Left forelimb (tissue), 1 donor: ENCODE results near the gene CNOT9.
A peak's percentile ranks its signal among the peaks of the same experiment; 100 is the strongest.

Experiments
- DNase-seq: peaks from one replicate; pipeline ENCODE4 v3.0.0-alpha.2; 2018; ENCODE audit warnings: low spot score

Gene CNOT9

GRCh38 chr2:218578272-218578877, 9.7 kb downstream of the CNOT9 start:
- no peak for DNase-seq

GRCh38 chr2:218582076-218582475, 13.4 kb downstream of the CNOT9 start:
- no peak for DNase-seq

- no peak for DNase-seq
Observed at GRCh38 chr2:218583983-218584850, 15.6 kb downstream of the CNOT9 start.

- no peak for DNase-seq
Observed at GRCh38 chr2:218585541-218585940, 16.9 kb downstream of the CNOT9 start.

- peak; percentile 75 for DNase-seq
Observed at GRCh38 chr2:218605432-218605831, 36.8 kb downstream of the CNOT9 start.

DNA sequence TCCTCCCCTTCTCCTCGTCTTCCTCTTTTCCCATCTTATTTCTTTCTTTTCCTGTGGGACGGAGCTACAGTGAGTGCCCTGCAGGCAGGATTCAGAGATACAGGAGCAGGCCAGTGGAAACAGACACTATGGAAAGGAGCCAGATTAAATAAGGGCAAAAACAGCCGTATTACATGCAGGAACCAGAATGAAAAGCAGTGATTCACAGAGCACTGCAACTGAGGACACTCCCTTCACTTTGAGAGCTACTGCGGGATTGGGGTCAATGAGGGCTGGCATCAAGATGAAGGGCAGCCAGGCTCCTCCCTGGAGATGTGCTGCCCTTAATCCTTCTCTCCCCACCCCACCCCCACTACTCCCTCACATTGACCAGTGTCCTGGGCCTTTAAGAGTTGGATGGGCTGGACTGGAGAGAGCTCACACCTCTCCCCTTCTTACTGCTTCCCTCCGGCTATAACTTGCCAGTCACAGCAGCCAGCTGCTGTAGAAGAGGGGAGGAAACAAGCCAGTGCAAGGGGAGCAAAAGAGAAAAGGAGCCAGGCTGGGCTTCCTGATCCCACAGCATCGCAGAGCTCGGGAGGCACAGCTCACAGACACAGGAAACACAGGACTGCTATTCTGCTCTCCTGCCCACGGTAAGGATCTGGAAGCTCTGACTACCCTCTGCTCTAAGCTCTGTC, 38.9 kb downstream of the CNOT9 start, which contains the start of gene PLCD4:
Gene PLCD4, plus strand, starts transcription at position 464 of the 680 bp plus-strand sequence. CDS start 7,841 bp downstream, outside the sequence.
- DNase-seq, result peak; percentile 71

DNA sequence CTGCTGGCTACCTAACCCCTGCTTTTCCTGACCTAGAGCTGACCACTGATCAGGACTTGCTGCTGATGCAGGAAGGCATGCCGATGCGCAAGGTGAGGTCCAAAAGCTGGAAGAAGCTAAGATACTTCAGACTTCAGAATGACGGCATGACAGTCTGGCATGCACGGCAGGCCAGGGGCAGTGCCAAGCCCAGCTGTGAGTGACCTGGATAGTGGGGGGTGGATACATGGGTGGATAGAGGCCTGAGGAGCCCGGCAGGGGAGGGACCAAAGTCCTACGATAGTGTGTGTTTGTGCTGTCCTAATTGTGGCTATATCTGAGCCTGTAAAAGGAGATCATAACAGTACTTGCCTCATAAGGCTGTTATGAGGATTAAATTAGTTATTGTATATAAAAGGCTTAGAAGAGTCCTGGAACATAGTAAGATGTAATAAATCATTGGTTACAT, 47.3 kb downstream of the CNOT9 start:
- DNase-seq, result no peak

GRCh38 chr2:218618102-218618860, 49.6 kb downstream of the CNOT9 start:
- no peak for DNase-seq

DNA sequence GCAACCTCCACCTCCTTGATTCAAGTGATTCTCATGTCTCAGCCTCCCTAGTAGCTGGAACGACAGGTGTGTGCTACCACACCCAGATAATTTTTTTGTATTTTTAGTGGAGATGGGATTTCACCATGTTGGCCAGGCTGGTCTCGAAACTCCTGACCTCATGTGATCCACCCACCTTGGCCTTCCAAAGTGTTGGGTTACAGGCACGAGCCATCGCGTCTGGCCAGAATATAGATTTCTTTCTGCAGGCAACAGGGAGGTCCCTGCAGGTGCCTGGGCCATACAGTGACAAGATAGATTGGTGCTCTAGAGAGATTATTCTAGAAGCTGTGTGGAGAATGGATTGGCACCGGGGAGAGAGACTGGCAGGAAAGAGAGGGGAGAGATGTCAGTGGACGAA, 52.4 kb downstream of the CNOT9 start:
- no peak for DNase-seq

DNA sequence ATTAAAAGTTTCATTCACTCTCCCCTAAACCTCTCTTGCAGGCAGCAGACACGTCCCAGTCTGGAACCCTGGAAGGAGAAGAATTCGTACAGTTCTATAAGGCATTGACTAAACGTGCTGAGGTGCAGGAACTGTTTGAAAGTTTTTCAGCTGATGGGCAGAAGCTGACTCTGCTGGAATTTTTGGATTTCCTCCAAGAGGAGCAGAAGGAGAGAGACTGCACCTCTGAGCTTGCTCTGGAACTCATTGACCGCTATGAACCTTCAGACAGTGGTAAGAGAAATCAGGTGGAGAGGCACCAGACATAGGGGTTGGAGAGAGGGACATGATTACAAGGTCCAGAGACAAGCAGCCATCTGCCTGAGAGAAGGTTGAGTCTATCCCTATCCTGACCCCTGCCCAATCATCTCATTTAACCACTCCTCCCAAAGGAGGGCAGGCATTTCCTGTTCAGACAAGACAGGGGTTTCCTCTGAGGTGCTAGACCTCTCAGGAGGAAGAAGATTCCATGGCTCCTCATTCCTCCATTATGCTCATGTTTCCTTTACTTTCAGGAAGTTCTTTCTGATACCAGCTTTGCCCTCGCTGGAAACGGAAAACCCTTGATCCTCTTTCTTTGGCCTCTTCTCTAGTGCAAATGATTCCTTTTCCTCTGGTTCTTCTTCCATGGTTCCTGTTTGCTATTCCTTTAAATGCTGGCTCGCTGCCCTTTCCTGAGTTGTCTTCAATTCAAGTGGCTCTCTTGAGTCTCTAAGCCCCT, 54.1 kb downstream of the CNOT9 start:
- DNase-seq, result no peak

DNA sequence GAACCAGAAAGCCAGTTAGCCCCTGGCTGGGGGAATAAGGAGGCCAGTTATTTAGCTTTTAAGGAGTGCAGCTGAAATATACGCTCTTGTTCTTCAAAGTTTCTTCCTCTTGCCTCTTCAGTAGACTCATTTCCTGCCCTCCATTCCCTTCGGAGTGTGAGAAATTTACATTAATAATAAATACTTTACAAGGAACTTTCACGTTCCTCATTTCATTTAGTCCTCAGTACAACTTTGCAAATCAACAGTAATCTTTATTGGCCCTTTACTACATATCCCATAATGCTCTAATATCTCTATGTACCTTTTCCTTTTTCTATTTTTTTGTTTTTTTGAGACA, 54.7 kb downstream of the CNOT9 start:
- no peak for DNase-seq

DNA sequence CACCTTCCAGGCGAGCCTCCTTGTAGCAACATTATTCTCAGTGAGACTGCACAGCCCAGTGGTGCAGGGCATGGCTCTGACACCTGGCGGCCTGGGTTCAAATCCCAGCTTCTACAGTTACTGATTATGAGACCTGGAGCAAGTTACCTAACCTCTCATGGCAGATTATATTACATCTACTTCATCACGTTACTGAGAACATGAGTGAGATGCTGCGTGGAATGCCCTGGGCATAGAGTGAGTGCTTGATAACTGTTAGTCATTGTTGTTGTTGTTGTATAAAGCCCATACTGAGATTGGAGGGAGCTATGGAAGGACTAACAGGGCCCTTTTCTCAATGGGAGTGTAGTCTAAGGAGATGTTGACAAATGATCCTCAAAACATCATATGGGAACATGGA, 57.7 kb downstream of the CNOT9 start:
- DNase-seq, result no peak

- no peak for DNase-seq
Observed at GRCh38 chr2:218627939-218628338, 59.3 kb downstream of the CNOT9 start.

GRCh38 chr2:218631837-218632236, 63.2 kb downstream of the CNOT9 start:
- no peak for DNase-seq

- DNase-seq, result no peak
Observed at GRCh38 chr2:218635719-218636118, 67.1 kb downstream of the CNOT9 start.

DNA sequence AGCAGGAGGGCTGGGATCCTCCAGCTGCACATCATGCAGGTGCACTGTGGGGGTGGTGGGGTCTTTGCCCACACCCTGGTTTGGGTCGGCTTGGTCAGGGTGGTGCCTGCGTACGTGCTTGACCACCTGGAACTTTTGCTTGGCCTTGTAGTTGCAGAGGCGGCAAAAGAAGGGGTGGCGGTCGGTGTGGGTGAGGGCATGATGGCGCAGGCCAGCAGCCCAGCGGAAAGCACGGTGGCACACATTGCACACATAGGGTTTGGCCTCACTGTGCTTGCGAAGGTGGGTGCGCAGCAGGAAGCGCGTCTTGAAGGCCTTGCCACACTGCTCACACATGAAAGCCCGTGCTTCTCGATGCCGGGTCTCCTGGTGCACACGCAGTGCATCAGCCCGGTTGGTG, 69.7 kb downstream of the CNOT9 start:
- DNase-seq, result no peak

DNA sequence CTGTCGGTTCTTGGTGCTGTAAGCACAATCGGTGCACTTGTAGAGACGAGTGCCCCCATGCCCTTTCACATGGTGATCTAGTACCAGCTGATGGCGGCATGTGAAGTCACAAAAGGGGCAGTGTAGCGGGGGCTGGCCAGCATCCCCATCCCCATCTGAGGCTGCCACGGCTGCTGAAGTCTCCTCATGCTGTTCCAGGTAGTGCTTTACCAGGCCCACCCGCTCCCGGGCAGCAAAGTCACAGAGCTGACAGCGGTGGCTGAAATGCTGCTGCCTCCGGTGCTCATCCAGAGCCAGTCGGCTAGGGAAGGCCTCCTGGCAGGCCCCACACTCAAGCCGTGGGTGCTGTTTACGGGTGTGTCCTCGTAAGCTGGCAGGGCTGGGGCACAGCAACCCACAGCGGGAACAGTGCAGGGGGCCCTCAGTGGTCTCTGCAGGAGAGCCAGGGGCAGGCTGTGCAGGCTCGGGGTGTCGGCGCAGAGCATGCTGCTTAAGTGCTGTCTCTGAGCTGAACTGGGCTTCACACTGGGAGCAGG, 73.5 kb downstream of the CNOT9 start:
- DNase-seq, result no peak

GRCh38 chr2:218642786-218643185, 74.1 kb downstream of the CNOT9 start:
- DNase-seq, result no peak

DNA sequence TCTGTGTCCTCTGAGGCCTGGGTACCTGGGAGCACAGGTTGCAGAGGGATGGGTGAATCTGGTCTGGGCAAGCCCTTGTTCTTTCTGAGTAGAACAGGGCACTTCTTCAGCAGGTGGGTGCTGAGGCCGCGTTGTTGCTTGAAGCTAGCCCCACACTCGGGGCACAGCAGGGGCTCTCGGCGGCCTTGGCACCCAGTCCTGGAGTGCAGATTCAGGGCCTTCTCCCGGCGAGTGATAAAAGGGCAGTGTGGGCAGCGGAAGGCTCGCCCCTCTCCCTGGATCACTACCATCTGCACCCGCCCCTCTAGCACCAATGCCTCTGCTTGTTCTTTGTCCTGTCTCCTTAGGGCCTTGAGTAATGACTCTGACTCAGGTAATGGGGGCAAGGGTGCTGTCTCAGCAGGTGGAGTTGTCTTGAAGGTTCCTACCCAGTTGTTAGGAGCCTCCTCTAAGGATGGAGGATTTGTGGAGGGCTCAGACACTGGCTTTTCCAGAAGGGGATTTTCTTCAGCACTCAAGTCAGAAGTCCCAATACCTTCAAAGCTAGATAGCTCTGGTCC, 75.2 kb downstream of the CNOT9 start:
- DNase-seq, result no peak

DNA sequence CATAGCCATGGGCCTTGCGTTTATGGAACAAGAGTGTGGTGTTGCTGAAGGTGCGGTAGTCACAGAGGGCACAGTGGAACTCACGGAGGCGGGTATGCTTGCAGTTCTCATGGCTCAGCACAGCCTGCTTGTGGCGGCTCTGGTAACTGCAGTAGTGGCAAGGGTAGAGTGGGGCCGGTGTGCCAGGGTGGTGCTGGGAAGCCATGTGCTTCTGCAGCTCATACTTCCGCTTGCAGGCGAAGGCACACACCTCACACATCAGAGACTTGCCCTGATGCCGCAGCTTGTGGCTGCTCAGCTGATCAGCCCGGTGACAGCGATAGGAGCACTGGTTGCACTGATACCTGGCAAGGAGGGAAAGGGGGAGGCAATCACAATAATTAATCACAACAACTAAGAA, 76.1 kb downstream of the CNOT9 start:
- DNase-seq, result no peak

DNA sequence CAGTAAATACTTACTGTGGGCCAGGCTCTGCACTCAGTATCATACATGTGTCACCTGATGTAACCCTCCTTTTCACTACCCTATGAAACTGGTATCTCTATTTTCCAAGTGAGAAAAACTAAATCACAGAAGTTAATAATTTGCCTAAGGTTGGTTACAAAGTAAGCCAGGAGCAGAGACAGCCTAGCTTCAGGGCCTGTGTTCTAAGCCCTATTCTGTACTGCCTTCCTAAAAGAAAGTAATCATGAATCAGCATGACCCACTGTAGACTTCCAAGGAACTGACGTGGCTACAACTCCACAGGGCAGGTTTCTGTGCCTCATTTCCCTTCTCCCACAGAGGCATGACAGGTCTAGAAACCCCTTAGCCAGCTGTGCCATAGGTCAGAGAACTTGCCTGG, 76.5 kb downstream of the CNOT9 start:
- no peak for DNase-seq
